Stimulated activated CD8-positive, alpha-beta memory T cell treated with anti-CD3 and anti-CD28 coated beads, Interleukin-15, amount 100 ng/mL, for 48 hours (primary cell): ENCODE results near the gene RNF114.

Experiments used
- DNase-seq, 2 donors: peaks; one replicate each; pipeline ENCODE4 v3.0.0-alpha.2; 2020; ENCODE audit warnings: low read depth in 2 of 2

RNF114 gene

DNA sequence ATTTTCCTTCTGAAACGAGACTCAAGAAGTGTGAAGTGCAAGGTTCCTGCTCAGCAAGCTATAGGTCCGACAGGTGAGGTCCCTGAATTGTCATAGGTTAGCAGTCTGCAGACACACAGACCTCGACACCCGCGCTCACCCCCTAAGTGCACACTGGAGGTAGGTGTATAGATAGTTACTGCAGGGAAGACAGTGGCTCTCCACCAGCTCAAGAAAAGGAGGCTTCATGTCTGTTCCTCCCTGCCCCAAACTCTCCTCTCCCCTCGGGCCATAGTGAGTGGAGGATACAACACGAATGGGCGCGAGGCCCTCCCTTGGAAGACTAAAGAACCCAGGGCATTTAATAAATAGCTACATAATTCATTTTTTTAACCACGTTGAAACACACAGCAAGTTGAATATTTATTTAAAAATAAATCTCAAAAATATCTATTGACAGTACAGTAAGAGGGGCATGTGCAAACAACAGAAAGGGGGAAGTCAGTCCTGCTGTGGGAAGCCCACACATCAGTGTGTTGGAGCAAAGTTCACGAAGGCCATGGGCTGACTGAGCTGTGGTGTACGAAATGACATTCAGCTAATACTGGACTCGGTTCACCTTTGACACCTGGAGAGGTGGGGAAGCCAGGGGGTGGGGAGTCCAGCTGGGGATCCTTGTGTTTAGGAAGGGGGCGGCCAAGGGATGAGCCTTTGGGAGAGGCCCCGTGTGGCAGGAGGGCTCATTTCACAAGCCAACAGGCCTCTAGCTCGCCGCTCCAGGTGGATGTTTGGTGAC lies 31.6 kb upstream of the RNF114 start:
- DNase-seq, result no peak

DNA sequence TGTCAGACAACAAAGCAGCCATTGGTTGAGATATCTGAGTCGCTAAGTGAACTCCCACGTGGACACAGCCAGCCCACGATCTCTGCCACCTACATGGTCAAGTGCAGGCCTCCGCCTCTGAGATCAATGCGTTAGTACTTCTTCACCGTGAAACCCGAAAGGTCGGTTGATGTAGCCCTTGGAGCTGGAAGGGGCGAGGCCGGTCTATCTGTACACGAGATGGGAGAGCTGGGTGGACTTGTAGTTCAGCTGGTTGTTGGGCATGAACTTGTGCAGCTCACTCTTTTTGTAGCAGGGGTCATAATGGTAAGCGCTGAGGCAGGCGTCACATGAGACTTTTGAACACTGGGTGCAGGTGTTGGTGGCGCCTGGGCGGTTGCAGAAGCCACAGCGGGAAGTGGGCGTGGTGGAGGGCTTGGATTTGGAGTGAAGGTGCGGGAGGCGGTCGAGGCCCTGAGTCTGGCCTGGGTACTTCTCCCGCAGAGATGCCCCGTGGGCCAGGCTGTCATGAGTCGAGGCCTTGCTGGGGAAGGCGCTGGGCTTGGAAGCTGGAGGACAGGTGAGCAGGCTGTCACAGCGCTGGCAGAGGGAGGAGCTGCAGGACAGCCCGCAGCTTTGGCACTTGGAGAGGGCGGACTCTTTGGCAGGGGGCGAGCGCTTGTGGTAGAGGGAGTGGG lies 30.6 kb upstream of the RNF114 start:
- no peak for DNase-seq

DNA sequence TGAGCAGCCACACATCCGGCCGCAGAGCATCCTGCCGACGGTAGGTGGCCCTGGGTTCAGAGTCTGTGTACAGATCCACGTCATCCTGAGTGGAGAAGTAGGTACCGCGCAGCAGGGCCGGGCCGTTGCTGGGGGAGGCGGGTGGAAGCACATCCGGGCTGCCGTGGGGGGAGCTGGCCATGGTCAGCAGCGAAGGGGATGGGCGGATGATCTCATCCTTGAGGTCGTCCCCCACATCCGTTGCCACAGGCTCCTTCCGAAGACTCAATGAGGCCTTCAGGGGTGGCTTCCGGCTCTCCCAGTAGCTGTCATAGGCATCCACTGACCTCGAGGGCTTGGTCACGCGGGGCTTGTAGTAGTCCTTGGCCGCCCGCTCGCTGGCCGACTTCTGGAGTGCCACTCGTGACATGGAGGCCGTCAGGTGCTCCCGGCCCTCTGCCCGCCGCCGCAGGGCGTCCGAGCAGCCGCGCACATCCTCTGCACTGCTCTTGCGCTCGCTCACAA lies 30.0 kb upstream of the RNF114 start:
- DNase-seq, result no peak

DNA sequence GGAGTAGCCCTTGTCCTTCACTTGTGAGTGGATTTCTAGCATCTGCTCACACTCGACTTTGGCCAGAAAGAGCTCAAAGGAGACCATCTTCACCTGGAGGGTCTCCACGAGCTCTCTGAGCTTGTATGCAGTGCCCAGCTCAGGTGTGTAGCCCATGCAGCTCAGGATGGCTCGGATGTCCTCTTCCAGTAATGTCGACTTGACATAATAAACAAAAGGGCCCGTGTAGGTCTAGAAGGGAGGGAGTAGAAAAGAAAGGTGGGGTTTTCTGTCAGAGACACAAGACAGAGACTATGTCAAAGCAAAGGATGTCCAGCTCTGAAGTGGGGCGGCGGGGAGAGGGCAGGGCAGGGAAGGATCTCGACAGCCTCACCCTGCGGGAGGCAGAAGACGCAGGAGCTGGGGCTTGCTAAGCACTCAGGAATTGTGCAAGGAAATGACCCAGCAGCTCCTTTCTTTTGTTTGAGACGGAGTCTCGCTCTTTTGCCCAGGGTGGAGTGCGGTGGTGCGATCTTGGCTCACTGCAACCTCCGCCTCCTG lies 29.5 kb upstream of the RNF114 start:
- DNase-seq, result no peak

DNA sequence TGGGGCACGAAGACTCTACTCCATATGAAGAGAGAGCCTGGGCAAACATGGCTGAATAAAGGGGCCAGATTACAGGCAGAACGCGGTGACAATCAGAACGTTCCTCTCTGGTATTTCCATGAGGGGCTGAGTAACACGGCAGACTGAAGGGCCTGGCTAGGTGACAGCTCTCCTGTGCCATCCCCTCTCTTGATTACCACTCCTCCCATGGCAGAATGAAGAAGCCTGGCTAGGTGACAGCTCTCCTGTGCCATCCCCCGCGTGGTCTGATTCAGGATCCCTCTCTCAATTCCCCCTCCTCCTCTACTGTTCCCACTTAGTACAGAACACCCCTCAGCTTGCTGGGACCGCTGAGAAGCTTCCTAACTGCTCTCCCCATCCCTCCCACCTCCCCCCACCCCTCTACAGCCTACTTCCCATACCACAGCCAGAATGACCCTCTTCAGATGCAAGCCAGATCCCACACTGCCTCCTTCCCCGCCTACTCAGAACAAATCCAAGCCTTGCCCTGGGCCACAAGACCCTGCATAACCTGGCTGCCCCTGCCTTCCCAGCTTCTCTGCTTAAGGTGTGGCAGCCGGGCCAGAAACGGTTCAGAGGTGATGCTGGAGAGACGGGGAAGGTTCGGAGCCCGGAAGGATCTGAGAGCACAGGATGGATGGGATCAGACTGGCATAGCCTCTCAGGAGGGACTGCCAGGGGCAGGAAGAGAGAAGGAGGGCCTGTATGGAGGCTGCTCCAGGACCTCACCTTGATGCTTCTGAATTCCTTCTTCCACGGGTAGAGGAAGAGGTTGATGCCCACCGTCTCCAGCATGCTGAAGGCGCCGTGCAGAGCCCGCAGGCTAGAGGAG lies 28.6 kb upstream of the RNF114 start:
- no peak for DNase-seq

DNA sequence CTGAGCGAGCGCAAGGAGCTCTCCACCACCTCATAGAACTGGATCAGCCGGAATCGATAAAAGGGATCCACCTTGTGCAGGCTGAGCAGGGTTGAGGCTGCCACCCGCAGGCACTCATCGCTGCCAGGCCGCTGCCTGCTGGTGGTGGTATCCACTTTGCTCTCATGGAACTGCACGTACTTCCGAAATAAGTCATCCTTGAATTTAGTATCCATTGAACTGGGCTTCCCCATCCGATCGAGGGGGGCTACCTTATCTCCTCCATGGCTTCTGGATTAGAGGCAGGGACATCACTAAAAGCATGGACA lies 28.0 kb upstream of the RNF114 start:
- no peak for DNase-seq

DNA sequence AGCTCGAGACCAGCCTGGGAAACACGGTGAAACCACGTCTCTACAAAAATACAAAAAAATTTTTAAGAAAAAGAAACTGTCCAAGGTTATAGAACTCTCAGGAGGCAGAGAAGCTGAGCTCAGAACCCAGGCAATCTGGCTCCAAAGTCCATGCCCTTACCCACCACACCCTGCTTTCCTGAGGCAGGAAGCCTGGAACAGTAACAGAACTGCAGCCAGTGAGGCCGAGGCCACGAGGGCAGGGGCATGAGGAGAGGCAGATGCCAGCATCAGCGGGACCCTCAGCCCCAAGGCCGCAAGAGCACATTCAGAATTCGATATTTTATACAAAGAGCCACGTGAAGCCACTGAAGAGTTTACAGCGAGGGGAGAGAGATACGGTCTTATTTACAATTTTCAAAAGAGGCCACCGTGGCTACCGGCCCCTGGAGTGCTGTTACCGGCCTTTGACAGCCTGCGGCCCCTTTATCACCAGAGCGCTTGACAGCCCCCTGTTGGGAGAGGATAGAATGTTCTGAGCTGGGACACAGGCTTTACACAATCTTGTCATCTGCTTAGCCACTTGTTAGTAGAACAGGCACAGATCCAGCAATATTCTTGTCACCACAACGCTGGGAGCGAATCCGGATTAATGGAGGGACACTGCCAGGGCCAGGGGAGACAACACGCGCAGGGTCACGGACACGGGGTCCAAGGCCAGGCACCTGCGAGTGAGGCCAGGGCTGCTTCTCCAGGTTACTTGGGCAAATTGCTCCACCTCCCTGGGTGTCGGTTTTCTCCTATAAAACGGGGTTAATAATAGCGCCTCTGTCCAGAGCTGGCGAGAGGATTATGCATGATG lies 26.5 kb upstream of the RNF114 start:
- no peak for DNase-seq

DNA sequence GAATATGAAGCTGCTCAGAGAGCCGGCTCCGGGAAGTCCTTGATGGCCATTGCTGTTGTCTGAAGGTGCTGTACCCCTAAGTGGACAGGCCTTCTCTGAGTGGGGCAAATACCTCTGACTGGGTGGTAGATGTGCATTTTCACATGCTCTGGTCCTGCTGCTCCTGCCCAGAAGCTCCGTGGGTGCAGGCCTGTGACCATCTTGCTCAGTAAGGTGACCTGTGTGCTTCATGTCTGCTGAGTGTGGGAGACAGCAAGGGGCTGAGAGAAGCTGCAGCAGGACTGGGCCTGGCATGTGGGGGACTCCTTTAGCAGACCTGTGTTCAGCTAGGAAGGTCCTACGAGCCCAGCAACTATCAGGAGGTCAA lies 25.9 kb upstream of the RNF114 start:
- no peak for DNase-seq

DNA sequence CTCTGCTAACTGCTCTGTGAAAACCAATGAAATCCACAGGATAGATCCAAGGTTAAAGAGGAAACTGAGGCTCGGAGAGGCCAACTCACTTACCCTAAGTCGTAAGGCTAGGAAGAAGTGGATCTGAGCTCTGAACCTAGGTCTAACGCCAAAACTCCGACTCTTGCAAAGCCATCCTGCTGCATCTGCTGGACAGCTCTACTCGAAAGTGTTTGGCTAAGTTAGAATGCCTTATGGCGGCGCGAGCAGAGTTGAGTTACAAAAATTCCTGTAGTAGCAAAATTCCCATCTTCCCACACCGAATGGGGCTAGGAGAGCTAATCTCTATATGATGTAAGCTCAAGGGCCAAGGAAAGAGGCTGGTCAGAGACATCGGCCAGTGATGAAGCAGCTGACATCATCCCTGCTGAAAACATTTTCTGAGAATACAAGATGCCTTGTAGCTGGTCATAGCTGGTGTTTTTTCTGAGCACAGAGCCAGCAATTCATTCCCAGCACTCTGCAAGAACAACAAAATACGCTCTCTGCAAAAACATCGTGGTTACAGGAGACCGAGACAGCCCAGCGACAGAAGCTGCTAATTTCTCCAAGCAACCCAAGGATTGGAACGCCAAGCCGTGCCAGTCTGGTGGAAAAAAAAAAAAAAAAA lies 22.7 kb upstream of the RNF114 start:
- DNase-seq, result no peak

DNA sequence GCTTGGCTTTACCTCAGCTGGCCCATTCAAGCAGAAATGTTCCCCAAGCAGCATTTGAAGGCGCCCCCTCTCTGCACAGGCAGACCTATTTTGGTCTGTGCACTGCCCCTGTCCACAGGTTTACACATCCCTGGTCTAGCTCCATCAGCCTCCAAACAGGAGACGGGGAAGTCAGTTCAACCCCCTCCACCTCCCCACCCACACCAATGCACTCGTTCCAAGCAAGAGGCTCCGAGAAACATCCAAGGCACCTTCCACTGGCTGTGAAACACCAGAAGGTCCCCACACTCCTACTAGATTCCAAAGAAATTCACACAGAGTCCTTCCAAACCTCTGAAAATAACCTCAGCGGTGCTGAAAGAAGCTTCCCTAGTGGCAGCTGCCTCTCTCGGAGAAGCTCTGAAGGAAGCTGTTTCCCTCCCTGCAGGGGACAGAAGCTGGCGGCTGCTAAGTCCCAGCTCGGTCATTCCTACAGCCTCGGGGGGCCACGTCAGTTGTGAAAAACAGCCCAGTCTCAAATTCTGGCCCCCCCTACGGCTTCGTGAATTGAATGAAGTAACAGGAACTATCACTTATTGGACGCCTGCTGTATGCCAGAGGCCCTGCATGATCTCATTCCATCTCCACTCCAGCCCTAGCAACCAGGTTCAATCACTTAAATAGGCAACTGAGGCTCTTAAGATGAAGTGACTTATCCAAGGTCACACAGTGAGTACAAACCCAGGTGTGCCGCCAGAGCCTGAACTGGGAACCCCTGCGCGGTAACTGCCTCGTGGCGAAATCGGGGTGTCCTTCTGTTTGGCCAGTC lies 21.7 kb upstream of the RNF114 start:
- no peak for DNase-seq

DNA sequence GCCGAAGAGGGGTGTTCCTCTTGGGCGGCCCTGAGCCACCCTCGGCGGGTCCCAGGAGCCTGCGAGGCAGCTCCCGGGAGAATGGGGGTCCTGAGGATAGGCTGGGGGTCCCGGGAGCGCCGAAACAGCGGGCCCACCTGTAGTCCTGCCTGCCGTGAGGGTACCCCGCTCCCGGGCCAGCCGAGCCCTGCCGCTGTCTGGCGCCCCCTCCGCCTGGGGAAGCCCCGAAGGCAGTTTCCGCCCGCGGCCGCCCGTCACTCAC lies 21.1 kb upstream of the RNF114 start:
- no peak for DNase-seq

DNA sequence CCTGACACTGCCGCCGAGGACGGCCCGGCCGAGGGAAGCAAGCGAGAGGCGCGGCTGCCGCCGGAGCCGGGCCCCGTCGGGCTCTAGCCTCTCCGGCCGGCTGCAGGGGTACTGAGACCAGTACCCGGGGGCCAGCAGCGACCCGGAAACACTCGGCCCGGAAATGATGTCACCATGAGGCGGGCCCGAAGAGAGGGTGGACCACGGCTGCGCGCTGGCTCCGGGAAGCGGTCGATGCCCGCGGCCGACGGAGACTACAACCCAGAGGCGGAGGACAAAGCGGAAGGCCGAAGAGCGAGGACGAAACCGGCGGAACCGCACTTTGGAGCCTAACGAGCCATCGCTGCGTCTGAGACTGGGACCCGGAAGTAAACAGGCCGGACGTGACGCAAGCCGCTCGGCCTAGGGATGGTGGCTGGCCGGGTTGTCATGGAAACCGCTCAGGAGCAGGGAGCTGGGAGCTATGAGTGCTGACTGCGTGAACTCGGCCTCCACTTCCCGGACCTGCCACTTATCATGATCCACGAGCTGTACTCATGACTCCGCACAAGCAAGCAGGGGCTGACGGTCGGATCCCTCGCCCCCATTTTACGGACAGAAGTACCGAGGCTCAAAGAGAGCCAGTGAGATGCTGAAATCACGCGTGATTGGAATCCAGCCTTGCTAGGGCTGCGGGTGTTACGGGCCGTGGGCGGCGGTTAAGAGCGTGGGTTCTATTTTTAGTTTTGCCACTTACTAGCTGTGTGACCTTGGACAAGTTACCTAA lies 20.6 kb upstream of the RNF114 start, which contains the start of gene SPATA2:
TSS of gene SPATA2 (minus strand) at position 150 of the 766 bp plus-strand sequence. CDS start 7,039 bp downstream, outside the sequence.
- peak; percentile 87 to 91 for DNase-seq

DNA sequence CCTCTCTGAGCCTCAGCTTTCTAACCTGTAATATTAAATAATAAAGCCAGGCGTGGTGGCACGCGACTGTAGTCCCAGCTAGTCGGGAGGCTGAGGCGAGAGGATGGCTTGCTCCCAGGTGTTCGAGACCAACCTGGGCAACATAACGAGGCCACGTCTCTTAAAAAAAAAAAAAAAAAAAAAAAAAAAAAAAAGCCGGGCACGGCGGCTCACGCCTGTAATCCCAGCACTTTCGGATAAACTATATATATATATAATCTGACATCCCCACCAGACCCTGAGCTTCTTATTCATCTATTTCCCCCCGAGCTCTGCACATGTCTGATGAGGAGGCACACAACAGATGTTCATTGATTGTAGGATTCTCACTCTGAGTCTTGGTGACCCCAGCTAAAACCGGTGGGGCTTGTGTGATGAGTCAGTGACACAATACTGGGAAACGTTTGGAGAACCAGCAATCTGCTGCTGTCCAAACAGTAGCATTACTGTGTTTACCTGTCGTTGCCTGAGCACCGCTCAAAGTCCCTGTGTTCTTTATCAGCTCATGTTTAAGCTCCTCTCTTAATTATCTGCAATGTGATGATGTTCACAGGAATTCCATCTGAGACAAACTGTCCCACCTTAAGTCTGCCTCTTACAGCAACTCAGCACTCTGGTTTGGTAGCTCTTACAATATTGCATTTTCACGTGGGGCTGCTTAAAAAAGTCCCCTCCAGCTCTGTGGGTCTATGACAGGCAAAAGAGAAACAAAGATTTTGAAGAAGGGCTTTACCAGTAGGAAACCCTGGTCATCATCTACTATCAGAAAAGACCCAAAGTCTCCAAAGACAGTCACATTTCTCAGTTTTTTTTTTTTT lies 19.8 kb upstream of the RNF114 start:
- DNase-seq, result peak in 1 of 2 donors; percentile 30

DNA sequence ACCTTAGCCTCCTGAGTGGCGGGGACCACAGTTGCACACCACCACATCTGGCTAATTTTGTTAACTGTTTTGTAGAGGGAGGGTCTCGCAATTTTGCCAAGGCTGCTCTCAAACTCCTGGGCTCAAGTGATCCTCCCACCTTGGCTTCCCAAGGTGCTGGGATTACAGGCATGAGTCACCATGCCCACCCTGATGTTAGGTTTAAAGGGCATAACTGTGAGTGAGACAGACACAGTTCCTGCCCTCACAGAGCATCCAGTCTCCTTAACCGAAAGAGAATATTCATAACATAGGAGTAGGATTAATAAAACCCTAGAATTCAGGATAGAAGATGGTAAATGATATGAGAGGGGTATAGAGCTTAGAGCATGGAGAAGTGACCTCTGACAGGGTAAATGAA lies 17.8 kb upstream of the RNF114 start:
- no peak for DNase-seq

DNA sequence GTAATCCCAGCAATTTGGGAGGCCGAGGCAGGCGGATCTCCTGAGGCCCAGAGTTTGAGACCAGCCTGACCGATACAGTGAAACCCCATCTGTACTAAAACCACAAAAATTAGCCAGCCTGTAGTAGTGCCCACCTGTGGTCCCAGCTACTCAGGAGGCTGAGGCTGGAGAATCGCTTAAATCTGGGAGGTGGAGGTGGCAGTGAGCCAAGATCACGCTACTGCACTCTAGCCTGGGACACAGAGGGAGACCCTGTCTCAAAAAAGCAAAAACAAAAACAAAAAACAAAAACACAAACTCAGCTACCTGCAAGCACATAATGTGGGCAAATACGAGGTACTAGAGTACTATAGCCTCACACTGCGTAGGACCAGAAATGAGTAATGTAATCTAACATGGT lies 17.2 kb upstream of the RNF114 start:
- DNase-seq, result no peak

DNA sequence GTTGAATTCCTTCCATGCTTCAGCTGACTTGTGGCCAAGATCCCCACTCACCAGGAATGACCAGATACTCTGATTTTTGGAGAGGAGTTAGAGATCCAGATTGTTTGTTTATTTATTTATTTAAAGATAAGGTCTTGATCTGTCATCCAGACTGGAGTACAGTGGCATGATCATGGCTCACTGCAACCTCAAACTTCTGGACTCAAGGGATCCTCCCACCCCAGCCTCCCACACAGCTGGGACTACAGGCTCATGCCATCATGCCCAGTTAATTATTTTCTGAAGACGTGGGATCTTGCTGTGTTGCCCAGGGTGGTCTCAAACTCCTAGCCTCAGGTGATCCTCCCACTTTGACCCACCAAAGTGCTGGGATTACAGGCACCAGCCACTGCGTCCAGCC lies 16.7 kb upstream of the RNF114 start:
- DNase-seq, result no peak

DNA sequence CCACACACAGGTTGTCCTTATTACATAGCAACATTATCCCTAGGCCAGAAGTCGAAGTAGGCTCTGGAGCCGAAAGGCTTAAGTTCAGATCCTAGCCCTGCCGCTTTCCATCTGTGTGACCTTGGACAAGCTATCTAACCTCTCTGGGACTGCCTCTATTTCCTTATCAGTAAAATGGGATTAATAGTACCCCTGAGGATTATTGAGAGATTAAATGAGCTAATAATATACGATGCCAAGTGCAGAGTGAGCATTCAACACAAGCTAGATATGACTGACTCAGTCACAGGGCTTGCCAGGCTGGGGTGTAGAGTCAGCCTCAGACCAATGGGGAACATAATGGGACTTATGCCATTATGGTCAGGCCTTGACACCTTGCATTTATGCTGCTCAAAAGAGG lies 11.9 kb upstream of the RNF114 start:
- no peak for DNase-seq

DNA sequence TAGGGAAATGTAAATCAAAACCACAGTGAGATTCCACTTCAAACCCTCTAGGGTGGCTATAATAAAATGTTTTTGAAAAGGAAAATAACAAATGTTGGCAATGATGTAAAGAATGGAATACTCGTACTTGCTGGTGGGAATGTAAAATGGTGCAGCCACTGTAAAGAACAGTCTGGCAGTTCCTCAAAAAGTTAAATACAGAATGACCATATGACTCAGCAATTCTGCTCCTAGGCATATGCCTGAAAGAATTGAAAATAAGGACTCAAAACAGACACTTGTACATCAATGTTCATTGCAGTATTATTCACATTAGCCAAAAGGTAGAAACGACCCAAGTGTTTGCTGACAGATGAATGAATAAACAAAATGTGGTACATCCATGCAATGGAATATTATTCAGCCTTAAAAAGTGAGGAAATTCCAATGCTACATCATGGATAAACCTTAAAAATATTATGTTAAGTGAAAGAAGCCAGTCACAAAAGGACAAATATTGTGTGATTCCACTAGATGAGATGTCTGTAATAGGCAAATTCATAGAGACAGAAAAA lies 10.2 kb upstream of the RNF114 start:
- DNase-seq, result no peak
